ENCODE measurements around the gene PCDHA1.
"Not testable (repeated sequence)": the region's sequence is repeated elsewhere in the genome, so short reads cannot be mapped to it uniquely, and the experiment has no call there.

PCDHA1 gene

GRCh38 chr5:140855772-140856674 lies 70.1 kb downstream of the PCDHA1 start, which contains the start of gene PCDHA10:
TSS of gene PCDHA10 (plus strand) at chr5:140855897. CDS start at chr5:140856049, 152 bp downstream.
- peak; percentile 29 to 37 for DNase-seq

- no peak for DNase-seq
Measured at GRCh38 chr5:140857177-140857986, 71.4 kb downstream of the PCDHA1 start.

GRCh38 chr5:140857987-140858240 lies 72.0 kb downstream of the PCDHA1 start:
- DNase-seq: no peak

- DNase-seq: no peak
Measured at GRCh38 chr5:140862441-140863295, 76.7 kb downstream of the PCDHA1 start.

GRCh38 chr5:140868721-140869554 lies 83.0 kb downstream of the PCDHA1 start, which contains the start of gene PCDHA11:
TSS of gene PCDHA11 (plus strand) at chr5:140868957. CDS start at chr5:140869104, 147 bp downstream.
- no peak for DNase-seq

GRCh38 chr5:140869555-140869886 lies 83.6 kb downstream of the PCDHA1 start:
- no peak for DNase-seq

GRCh38 chr5:140870221-140871201 lies 84.6 kb downstream of the PCDHA1 start:
- DNase-seq: no peak

GRCh38 chr5:140875085-140876065 lies 89.4 kb downstream of the PCDHA1 start, which contains the start of gene PCDHA12:
TSS of gene PCDHA12 (plus strand) at chr5:140875308. CDS start at chr5:140875473, 165 bp downstream.
- no peak for DNase-seq

GRCh38 chr5:140876541-140877261 lies 90.8 kb downstream of the PCDHA1 start:
- DNase-seq: not testable (repeated sequence)

GRCh38 chr5:140877262-140877581 lies 91.3 kb downstream of the PCDHA1 start:
- no peak for DNase-seq

- DNase-seq: no peak
Measured at GRCh38 chr5:140881889-140882590, 96.1 kb downstream of the PCDHA1 start, which contains the start of gene PCDHA13. TSS of gene PCDHA13 (plus strand) at chr5:140882124. CDS start at chr5:140882269, 145 bp downstream.

GRCh38 chr5:140882591-140882899 lies 96.6 kb downstream of the PCDHA1 start:
- DNase-seq: no peak

- no peak for DNase-seq
Measured at GRCh38 chr5:140883373-140883772, 97.4 kb downstream of the PCDHA1 start.

GRCh38 chr5:140883927-140884697 lies 98.2 kb downstream of the PCDHA1 start:
- no peak for DNase-seq

- no peak for DNase-seq
Measured at GRCh38 chr5:140916325-140916724, 130.4 kb downstream of the PCDHA1 start.

- DNase-seq: no peak
Measured at GRCh38 chr5:140923601-140924000, 137.7 kb downstream of the PCDHA1 start.

- no peak for DNase-seq
Measured at GRCh38 chr5:140925806-140926442, 140.0 kb downstream of the PCDHA1 start, which contains the start of gene PCDHAC1. TSS of gene PCDHAC1 (plus strand) at chr5:140926299. CDS start at chr5:140926893, 594 bp downstream.
